HG02642 (cell line): ENCODE measurements around the gene VEPH1.

Experiments used
- ATAC-seq: cut with Tn5 transposase; IDR thresholded peaks from one replicate; pipeline ENCODE4 v1.9.1; 2021; ENCODE audit warnings: mild to moderate bottlenecking; ENCODE audit not compliant: unreplicated experiment, poor library complexity

VEPH1 gene

DNA sequence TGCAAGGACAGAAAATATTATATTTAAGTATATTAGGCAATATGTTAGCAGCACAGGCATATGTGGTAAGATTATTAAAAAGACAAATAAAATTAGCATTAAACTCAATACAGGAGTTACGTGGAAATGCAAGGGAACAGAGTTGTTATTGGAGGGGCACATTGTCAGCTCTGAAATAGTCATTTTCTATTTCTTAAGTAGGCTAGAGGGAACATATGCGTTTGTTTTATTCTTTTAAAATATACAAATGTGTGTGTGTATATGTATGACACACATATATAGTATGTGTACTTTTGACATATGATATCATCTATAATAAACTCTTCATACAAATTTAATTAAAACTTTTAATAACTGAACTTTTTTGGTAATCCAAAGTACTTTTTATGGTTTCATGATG is 22.8 kb upstream of the VEPH1 start:
- no peak for ATAC-seq

DNA sequence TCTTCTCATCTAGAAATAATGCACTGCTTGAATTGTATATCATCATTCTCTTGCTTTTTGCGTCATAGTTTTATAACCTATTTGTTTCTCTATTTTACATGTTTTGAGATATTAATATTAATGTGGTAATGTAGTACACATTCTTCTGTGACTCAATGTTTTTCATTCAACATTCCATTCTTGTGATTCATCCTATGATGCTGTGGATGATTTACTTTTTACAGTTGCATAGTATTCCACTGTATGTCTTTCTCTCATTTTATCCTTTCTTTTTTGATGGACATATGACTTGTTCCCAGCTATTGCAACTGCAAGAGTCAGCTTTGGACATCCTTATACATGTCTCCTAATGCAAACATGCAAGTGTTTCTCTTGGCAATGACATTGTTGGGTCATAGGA is 20.6 kb upstream of the VEPH1 start:
- ATAC-seq: no peak

DNA sequence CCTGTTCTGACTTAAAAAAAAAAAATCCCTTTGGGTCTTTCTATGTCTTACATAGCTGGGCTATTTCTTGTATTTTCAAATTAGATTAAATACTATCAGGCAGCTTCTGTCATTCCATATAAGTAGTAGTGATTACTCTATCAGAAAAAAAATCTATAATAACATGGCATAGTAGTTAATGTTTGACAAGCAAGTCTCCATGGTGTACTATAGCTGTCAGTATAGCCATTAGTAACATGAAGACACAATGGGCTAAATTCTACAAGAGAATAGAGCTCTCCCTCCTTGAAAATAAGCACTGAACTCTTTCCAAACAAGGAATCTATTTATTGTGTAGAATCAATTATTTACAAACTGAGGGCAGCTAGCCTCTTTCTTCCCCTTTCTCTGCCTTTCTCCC is 19.4 kb upstream of the VEPH1 start:
- ATAC-seq: no peak

GRCh38 chr3:157520485-157521150 is 17.4 kb upstream of the VEPH1 start:
- no peak for ATAC-seq

DNA sequence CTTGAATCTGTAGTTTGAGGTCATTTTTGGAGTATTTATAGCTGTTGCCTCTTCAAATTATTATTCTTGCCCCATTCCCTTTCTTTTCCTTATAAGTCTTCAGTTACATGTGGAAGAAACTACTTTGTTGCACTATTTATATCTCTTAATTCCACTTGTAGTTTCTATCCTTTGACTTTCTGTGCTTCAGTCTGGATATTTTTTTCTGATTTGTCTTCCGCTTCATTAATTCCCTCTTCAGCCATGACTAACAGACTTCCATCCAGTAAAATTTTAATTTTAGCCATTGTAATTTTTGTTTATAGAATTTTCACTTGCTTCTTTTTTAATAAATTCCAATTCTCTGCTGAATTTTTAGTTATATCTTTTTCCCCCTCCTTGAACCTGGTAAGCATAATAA is 15.7 kb upstream of the VEPH1 start:
- ATAC-seq: no peak

DNA sequence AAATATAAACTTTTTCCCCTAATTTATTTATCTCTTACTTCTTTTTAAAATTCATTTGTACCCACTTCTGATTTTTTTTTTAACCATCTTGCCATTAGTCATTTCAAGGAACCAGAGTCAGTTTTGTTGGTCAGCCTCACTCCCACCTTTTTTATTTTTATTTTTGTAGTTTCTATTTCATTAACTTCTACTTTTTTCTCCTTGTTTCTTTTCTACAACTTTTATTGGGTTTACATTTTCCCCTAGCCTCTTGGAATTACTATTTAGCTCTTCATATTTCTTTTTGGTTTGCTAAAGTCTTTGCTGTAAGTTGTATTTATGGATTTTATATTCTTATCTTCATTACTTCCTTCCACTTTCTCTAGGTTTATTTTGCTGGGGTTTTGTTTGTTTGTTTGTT is 13.7 kb upstream of the VEPH1 start:
- ATAC-seq: no peak

- ATAC-seq: no peak
Measured at GRCh38 chr3:157515398-157515797, 12.2 kb upstream of the VEPH1 start.

- ATAC-seq: no peak
Measured at GRCh38 chr3:157514371-157514895, 11.2 kb upstream of the VEPH1 start.

GRCh38 chr3:157513585-157513984 is 10.4 kb upstream of the VEPH1 start:
- ATAC-seq: no peak

- no peak for ATAC-seq
Measured at GRCh38 chr3:157512534-157512933, 9.3 kb upstream of the VEPH1 start.

DNA sequence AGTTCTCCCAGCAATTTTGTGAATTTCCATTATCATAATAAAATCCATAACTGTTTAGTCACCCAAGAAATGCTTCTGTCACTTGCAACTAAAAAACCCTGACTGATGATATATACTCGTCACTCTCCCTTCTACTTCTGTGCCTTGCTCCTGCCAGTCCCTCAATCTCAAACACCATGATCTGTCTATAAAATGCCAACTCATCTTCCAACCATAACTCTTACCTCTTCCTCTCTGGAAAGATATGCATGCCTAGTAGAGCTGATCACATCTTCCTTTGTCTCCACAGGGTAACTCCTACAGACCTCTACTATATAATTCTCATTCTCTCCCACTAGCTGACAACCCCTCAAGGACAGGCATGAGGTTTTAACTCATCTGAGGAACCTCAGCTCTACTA is 5.2 kb upstream of the VEPH1 start:
- ATAC-seq: no peak

GRCh38 chr3:157501863-157502262 is 1.4 kb downstream of the VEPH1 start:
- ATAC-seq: no peak

DNA sequence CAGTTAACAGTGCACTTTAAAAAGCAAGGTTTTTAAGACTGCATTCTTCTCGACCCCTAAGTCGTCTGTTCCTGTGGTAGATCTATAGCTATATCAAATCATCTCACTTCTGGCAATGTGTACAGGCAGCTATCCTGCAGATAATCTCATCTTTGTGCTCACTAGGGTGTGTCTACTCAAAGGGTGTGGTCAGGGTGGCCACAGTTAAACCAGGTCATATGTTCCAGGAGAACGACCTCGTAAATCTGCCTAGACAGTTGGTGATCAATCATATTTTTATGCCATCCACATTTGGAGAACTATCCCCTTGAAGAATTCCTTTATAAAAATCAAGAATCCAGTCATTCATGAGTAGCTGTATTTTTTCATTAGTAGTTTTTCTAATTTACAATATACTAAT is 3.0 kb downstream of the VEPH1 start:
- ATAC-seq: no peak

GRCh38 chr3:157499342-157499963 is 3.8 kb downstream of the VEPH1 start:
- ATAC-seq: no peak

DNA sequence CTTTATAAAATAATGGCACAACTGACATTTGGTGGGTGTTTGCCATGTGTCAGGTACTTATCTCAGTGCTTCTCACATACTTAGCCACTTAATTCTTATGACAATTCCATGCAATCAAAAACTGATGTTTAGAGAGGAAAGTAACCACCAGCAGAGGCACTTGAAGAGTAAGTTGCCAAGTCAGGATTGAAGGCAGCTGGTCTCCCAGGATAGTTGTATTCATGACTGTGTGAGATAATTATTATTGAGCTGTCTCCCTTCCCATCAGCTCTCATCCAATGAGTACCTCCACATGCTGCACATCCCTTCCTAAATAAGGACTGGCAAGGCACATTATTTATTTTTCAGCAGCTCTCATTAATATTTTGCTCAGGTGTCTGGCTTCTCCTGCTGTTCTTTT is 4.8 kb downstream of the VEPH1 start:
- no peak for ATAC-seq

DNA sequence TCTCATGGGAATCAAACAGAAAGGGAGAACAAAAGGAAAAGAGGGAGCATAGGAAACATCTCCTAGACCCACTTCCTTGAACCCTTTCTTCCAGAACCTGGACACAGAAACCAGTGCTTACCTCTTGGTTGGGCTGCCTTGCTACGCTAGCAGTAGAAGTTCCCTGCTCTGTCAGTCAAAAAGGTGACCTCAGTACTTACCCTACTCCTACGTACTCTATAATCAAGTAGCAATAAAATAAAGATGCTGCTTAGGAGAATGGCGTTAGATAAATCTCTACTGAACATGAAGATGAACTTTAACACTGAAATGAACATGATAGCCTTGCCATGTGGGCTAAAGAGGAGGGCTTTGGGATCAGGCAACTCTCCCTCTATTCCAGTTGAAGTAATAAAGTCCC is 7.4 kb downstream of the VEPH1 start:
- no peak for ATAC-seq

DNA sequence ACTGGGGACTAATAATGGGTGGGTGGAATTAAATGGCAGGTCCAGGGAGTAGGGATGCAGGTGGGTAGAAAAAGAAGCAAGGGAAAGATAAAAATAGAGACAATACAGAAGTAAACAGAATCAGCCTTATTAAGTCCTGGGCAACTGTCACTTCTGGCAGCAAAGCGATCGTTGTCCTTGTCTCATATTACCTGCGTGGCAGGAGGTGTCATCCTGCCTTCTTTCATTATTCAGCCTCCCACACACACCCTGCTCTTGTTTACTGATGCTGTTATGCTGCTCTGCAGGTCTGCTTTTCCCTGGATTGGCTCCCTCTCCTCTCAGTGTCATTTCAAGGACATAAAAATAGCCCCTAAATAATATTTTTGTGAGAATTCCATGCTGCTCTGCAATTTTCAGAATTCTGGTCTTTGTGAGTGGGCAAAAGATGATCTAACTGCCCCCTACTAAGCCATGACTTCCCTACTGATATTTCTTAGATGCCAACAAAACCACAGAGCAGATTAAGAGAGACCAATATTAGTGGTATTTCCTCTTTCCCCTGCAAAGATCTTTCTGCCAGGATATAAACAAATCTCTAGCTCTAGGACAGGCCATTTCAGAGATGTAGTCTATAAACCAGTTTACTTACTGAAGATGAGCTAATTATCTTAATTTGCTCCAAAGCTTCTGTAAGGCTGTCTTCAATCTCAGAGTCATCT is 8.5 kb downstream of the VEPH1 start:
- ATAC-seq: no peak

DNA sequence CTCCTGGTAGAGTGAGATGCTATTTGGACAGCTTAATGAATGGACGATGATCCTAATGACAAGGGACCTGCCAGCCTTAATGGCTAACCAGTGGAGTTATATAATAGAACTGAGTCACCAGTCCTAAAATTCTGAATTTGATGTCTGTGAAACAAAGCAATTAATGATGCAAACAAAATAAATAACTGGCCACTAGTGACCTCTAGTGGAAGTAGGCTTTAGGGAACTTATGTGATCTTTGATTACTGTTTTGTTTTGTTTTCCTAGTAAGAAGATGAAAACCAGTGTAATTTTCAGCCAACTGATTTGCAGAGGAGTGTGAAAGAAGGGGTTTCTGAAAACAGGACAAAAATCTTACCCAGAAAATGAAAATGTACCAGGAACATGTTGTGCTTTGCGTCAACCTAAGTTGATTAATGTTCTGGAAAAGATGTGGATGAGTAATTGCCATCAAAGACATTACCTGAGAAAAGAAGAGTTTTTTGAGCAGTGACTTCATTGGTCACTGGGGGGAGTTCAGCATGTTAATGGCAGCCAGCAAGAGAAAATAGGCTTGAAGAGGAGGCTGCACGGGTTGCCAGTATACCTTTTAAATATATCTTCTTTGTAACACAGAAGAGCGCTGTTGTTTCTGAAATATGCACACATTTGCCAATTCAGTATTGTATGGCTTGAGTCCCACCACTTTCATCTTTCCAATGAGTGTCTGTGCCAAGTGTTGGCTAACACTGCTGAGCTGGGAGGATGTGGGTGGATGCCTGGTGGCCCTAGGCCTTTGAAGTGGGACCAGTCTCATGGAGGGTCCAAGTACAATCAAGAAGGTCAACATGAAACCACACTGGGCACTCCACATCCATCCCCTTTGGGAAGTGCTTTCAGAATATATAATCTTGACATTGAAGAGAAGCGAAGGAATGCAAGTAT is 9.3 kb downstream of the VEPH1 start:
- no peak for ATAC-seq

DNA sequence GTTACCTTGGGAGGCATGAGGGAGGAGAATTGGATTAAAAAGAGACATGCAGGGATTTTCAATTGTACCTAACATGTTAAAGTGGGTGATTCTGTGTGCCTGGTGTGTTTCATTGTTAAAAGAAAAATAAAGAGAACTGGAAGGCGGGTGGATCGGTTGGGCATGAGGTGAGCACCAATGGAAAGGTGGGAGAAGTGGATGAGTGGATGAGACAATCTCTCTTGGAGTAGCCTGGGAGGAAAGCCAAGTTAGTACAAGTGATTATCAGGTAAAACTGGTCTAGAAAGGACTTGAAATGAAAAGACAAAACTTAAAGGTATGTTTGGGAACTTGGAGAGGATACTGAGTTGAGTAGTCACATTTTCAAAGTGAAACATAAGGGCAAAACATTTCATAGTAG is 12.1 kb downstream of the VEPH1 start:
- ATAC-seq: no peak

DNA sequence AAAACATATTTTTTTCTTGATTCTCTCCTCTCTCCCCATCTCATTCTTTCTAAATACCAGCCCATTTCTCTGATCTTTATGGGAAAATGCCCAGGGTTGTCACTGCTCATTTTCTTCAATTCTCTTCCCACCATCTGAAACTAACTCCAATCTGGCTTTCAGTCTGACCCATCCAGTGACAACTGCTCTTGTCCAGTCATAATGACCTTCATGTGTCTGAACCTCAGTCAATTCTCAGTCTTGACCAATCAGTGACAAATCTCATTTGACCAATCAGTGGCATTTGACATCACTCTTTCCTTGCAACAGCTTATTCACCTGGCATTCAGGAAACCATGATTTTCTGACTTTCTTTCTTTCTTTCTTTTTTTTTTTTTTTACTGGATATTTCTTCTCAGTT is 15.1 kb downstream of the VEPH1 start:
- no peak for ATAC-seq

- no peak for ATAC-seq
Measured at GRCh38 chr3:157487339-157487738, 15.9 kb downstream of the VEPH1 start.
